Measurements from ENCODE around the gene ABI2. TPM values are rescaled to one million over a fixed set of nuclear protein-coding genes. Genes with fewer than 3 reads are reported as not detected.
A peak's percentile ranks its signal among the peaks of the same experiment; 100 is the strongest.
"Not testable (repeated sequence)": the region's sequence is repeated elsewhere in the genome, so short reads cannot be mapped to it uniquely, and the experiment has no call there.

ABI2 gene
- total RNA-seq, 1 experiment from 2014 or later: 35.7 TPM

- DNase-seq (ENCODE audit: low read depth): not testable (repeated sequence)
These were observed 101.4 kb downstream of the ABI2 start for GRCh38 chr2:203429643-203430042.

- no peak for DNase-seq (ENCODE audit: low read depth)
These were observed 103.4 kb downstream of the ABI2 start for GRCh38 chr2:203431391-203432185.

- DNase-seq (ENCODE audit: low read depth): no peak
These were observed 104.6 kb downstream of the ABI2 start for GRCh38 chr2:203432811-203433210.

GRCh38 chr2:203436496-203436895, 108.3 kb downstream of the ABI2 start:
- no peak for DNase-seq (ENCODE audit: low read depth)

- DNase-seq (ENCODE audit: low read depth): no peak
These were observed 109.3 kb downstream of the ABI2 start for GRCh38 chr2:203437511-203437910.

- no peak for DNase-seq (ENCODE audit: low read depth)
These were observed 110.3 kb downstream of the ABI2 start for GRCh38 chr2:203438528-203438927.

GRCh38 chr2:203440671-203441070, 112.5 kb downstream of the ABI2 start:
- DNase-seq (ENCODE audit: low read depth): no peak

- DNase-seq (ENCODE audit: low read depth): no peak
These were observed 113.3 kb downstream of the ABI2 start for GRCh38 chr2:203441463-203441862.

- DNase-seq (ENCODE audit: low read depth): no peak
These were observed 114.3 kb downstream of the ABI2 start for GRCh38 chr2:203442463-203442862.

GRCh38 chr2:203444738-203445137, 116.5 kb downstream of the ABI2 start:
- DNase-seq (ENCODE audit: low read depth): no peak

- DNase-seq (ENCODE audit: low read depth): peak; percentile 79
These were observed 117.9 kb downstream of the ABI2 start for GRCh38 chr2:203446071-203446481.

GRCh38 chr2:203446780-203447179, 118.6 kb downstream of the ABI2 start:
- no peak for DNase-seq (ENCODE audit: low read depth)

GRCh38 chr2:203450561-203450960, 122.4 kb downstream of the ABI2 start:
- no peak for DNase-seq (ENCODE audit: low read depth)

GRCh38 chr2:203451011-203451410, 122.8 kb downstream of the ABI2 start:
- DNase-seq (ENCODE audit: low read depth): no peak

GRCh38 chr2:203451689-203452088, 123.5 kb downstream of the ABI2 start:
- no peak for DNase-seq (ENCODE audit: low read depth)

- peak; percentile 57 for DNase-seq (ENCODE audit: low read depth)
These were observed 125.8 kb downstream of the ABI2 start for GRCh38 chr2:203453858-203454451.

- DNase-seq (ENCODE audit: low read depth): no peak
These were observed 127.0 kb downstream of the ABI2 start for GRCh38 chr2:203455209-203455608.

GRCh38 chr2:203461746-203462145, 133.6 kb downstream of the ABI2 start:
- DNase-seq (ENCODE audit: low read depth): no peak

- DNase-seq (ENCODE audit: low read depth): no peak
These were observed 134.1 kb downstream of the ABI2 start for GRCh38 chr2:203462308-203462707.

- peak; percentile 29 for DNase-seq (ENCODE audit: low read depth)
These were observed 135.1 kb downstream of the ABI2 start for GRCh38 chr2:203463266-203463678.

GRCh38 chr2:203469546-203469945, 141.4 kb downstream of the ABI2 start:
- no peak for DNase-seq (ENCODE audit: low read depth)

GRCh38 chr2:203470371-203470770, 142.2 kb downstream of the ABI2 start:
- no peak for DNase-seq (ENCODE audit: low read depth)

GRCh38 chr2:203471323-203471722, 143.1 kb downstream of the ABI2 start:
- no peak for DNase-seq (ENCODE audit: low read depth)
